Measurements from ENCODE around the gene AMBP.

Gene AMBP

DNA sequence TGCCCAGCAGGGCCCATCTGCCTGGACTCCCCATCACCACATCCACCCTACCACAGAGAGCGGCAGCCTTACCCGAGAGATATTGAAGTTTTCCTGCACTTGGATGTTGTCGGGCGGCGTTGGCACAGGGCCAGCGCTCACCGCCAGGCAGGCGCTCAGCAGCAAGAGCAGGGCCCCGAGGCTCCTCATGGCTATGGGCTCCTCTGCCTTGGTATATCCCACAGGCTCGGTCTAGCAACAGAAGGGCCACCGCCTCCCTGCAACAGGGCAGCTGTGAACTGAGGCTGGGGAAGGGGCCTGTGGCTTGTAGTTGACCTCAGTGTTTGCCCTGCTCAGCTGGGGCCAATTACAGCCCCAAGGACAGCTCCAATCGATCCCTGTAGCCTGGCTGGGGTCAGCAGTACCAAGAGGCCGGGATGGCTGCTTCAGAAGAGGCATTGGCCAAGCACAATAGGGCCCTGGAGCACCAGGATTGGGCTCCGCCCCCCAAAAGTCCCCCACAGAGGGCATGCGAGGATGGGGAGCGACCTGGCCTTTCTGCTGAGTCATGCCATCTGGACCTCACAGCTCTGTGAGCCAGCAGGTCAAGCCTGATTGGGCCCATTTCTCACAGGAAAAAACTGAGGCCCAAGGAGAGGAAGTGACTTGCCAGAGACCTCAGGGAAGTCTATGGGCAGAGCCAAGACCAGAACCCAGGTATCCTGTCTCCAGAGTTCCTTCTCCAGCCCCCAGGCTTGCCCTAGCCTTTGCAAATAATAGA lies at the start of gene AMBP:
AMBP (minus strand) TSS at position 280 of the 760 bp plus-strand sequence; CDS start at position 189, 91 bp downstream.
- TF ChIP-seq NFIC (IDR thresholded peaks at IDR 0.05) (peak; percentile 59), EP300 (IDR thresholded peaks at IDR 0.05; ENCODE audit: borderline replicate concordance) (no peak), TCF12 (IDR thresholded peaks at IDR 0.05; ENCODE audit: low read depth) (0 out of 2 replicates have a peak, but pooled peaks have one; percentile 21)

- no peak for TF ChIP-seq NFIC (IDR thresholded peaks at IDR 0.05)
- no peak for TF ChIP-seq TEAD4 (IDR thresholded peaks at IDR 0.05)
- TF ChIP-seq, protein P1, sequence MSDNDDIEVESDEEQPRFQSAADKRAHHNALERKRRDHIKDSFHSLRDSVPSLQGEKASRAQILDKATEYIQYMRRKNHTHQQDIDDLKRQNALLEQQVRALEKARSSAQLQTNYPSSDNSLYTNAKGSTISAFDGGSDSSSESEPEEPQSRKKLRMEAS (IDR thresholded peaks at IDR 0.05), result no peak
- no peak for TF ChIP-seq TAF1 (IDR thresholded peaks at IDR 0.05; ENCODE audit: low read depth)
- TF ChIP-seq FOXM1 (IDR thresholded peaks at IDR 0.05; ENCODE audit: borderline replicate concordance, low read depth), result no peak
- no peak for TF ChIP-seq USF1 (IDR thresholded peaks at IDR 0.05)
- TF ChIP-seq EP300 (IDR thresholded peaks at IDR 0.05; ENCODE audit: borderline replicate concordance), result no peak
- no peak for TF ChIP-seq YY1 (IDR thresholded peaks at IDR 0.05; ENCODE audit: low read depth)
- TF ChIP-seq CREB1 (IDR thresholded peaks at IDR 0.05; ENCODE audit: low read depth), result no peak
These were observed 48.4 kb upstream of the AMBP start for GRCh38 chr9:114126247-114127060.

DNA sequence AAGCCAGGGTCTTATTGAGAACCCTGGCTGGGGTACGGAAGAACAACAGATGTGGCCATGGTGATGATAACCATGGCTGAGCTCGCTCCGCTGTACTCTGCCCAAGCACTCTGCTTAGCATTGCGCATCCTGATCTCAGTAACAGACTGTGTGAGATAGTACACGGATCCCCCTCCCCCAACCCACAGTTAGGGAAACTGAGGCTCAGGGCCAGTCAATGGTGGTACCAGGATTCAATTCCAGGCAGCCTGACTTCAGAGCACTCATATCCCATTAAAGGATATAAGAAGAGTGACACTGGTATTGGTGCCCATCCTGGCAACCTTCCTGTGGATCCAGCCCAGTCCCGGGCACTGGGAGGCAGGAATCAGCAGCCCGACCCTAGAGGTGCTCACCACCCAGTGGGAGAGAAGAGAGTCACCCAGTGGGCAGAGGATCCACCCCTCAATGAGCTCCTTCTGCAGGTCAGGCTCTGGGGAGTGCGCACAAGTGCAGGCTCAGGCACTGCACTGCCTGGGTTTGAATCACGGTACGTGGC lies 47.4 kb upstream of the AMBP start:
- TF ChIP-seq USF1 (IDR thresholded peaks at IDR 0.05), result no peak
- TF ChIP-seq EP300 (IDR thresholded peaks at IDR 0.05; ENCODE audit: borderline replicate concordance), result no peak
- TF ChIP-seq TEAD4 (IDR thresholded peaks at IDR 0.05), result no peak
- TF ChIP-seq, protein P1 (IDR thresholded peaks at IDR 0.05), result no peak
- TF ChIP-seq TCF12 (IDR thresholded peaks at IDR 0.05; ENCODE audit: low read depth), result no peak
- no peak for TF ChIP-seq TAF1 (IDR thresholded peaks at IDR 0.05; ENCODE audit: low read depth)
- TF ChIP-seq CREB1 (IDR thresholded peaks at IDR 0.05; ENCODE audit: low read depth), result no peak
- no peak for TF ChIP-seq EGR1 (IDR thresholded peaks at IDR 0.05)
- TF ChIP-seq FOXM1 (IDR thresholded peaks at IDR 0.05; ENCODE audit: borderline replicate concordance, low read depth), result no peak
- TF ChIP-seq ZBTB7A (IDR thresholded peaks at IDR 0.05; ENCODE audit: low read depth), result no peak
- TF ChIP-seq REST (IDR thresholded peaks at IDR 0.05; ENCODE audit: low read depth), result no peak
- TF ChIP-seq RAD21 (IDR thresholded peaks at IDR 0.05; ENCODE audit: low read depth), result no peak
- TF ChIP-seq YY1 (IDR thresholded peaks at IDR 0.05; ENCODE audit: low read depth), result no peak

DNA sequence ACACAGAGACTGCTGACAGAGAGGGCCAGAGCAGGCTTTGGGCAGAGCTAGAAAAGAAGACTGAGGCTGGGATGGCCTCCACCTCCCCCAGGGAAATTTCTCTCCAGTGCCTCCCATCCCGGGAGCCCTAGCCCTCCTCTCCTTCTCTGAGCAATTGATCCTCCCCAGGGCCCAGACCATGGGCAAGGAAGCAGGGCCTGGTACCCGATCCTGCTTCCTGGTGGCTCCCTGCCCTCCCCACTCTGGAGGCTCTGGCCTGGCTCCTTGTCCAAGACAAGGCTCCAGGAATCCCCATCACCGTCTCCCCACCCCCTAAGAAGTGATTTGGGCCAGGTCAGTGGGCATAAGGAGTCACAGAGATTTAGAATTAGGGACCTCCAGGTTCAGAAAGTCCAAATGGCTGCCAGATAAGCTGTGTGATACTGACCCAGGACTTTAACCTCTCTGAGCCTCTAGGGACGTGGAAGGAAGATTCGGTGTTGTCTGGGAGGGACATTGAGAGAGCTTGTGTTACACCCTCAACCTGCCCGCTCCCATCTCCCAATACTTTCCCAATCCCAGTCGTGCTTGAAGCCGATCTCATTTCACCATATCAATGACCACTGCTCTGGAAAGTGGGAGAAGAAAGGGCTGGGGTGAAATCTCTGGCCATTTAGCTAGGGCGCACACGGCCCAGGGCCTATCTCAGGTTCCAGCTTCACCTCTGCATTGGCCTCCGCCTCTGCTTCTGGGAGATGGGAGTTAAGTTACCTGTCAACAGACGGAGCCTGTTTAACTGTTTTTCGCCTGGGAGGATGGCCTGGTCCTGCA lies 46.8 kb upstream of the AMBP start:
- no peak for TF ChIP-seq RAD21 (IDR thresholded peaks at IDR 0.05; ENCODE audit: low read depth)
- no peak for TF ChIP-seq CEBPB (IDR thresholded peaks at IDR 0.05)
- TF ChIP-seq CREB1 (IDR thresholded peaks at IDR 0.05; ENCODE audit: low read depth), result no peak
- TF ChIP-seq USF1 (IDR thresholded peaks at IDR 0.05), result no peak

DNA sequence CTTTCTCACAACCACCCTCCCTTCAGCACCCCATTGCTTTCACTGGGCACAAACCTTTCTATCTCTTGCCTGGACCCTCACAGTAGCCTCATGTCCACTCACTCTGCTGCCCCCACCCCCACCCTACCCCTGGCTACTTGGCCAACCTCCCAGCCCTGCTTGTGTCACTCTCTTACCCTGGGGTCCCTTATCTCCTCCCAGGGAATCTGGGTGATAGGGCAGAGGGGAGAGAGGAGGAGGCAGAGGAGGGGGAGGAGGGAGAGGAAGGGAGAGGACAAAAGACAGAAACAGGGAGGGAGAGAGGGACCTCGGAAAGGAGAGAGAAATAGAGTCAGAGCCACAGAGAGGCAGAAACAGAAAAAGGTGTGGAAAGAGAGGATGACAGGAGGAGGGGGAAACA lies 46.0 kb upstream of the AMBP start:
- TF ChIP-seq NFIC (IDR thresholded peaks at IDR 0.05) (no peak), REST (IDR thresholded peaks at IDR 0.05; ENCODE audit: low read depth) (no peak), ZBTB7A (IDR thresholded peaks at IDR 0.05; ENCODE audit: low read depth) (no peak), CEBPB (IDR thresholded peaks at IDR 0.05) (no peak), USF1 (IDR thresholded peaks at IDR 0.05) (no peak), CREB1 (IDR thresholded peaks at IDR 0.05; ENCODE audit: low read depth) (no peak), TAF1 (IDR thresholded peaks at IDR 0.05; ENCODE audit: low read depth) (no peak)
- TF ChIP-seq, protein P1 (IDR thresholded peaks at IDR 0.05), result no peak

Measured in Ishikawa (cell line).